HL-60/S4 treated with retinoic acid at 250 ng/mL for 4 days and 3 days (cell line): ENCODE measurements around the gene RASA2.

Experiments
- in situ Hi-C: fragments of 300-500 bp; cut with MboI; formaldehyde crosslinking; loops from 2 replicates; pipeline ENCODE4 v1.7.0; 2022; ENCODE audit warnings: low sequenced_read_pairs

RASA2 gene

GRCh38 chr3:141455603-141456300 is 31.1 kb upstream of the RASA2 start:
- in situ Hi-C loops: loop anchor here (25.0 kb wide), 1 partner anchor 457 kb away; no protein-coding TSS in a partner anchor

GRCh38 chr3:141456301-141456625 is 30.6 kb upstream of the RASA2 start:
- in situ Hi-C loops: loop anchor here (25.0 kb wide), 1 partner anchor 456 kb away; no protein-coding TSS in a partner anchor

GRCh38 chr3:141457624-141458236 is 29.1 kb upstream of the RASA2 start:
- in situ Hi-C loops: loop anchor here (25.0 kb wide), 1 partner anchor 455 kb away; no protein-coding TSS in a partner anchor

- in situ Hi-C loops: loop anchor here (25.0 kb wide), 1 partner anchor 453 kb away; no protein-coding TSS in a partner anchor
These were observed 27.8 kb upstream of the RASA2 start for GRCh38 chr3:141459008-141459407.

GRCh38 chr3:141460097-141460704 is 26.6 kb upstream of the RASA2 start:
- in situ Hi-C loops: loop anchor here (25.0 kb wide), 1 partner anchor 452 kb away; no protein-coding TSS in a partner anchor

GRCh38 chr3:141462176-141462859 is 24.5 kb upstream of the RASA2 start:
- in situ Hi-C loops: loop anchor here (25.0 kb wide), 1 partner anchor 450 kb away; no protein-coding TSS in a partner anchor

- in situ Hi-C loops: loop anchor here (25.0 kb wide), 1 partner anchor 447 kb away; no protein-coding TSS in a partner anchor
These were observed 21.6 kb upstream of the RASA2 start for GRCh38 chr3:141465221-141465620.

- in situ Hi-C loops: loop anchor here (25.0 kb wide), 1 partner anchor 446 kb away; no protein-coding TSS in a partner anchor
These were observed 20.1 kb upstream of the RASA2 start for GRCh38 chr3:141466633-141467169.

- in situ Hi-C loops: loop anchor here (10.0 to 25.0 kb wide), 2 partner anchors 85 to 443 kb away; no protein-coding TSS in a partner anchor
These were observed 17.1 kb upstream of the RASA2 start for GRCh38 chr3:141469720-141470119.

GRCh38 chr3:141471160-141471559 is 15.7 kb upstream of the RASA2 start:
- in situ Hi-C loops: loop anchor here (10.0 to 25.0 kb wide), 2 partner anchors 84 to 441 kb away; no protein-coding TSS in a partner anchor

GRCh38 chr3:141476033-141476432 is 10.8 kb upstream of the RASA2 start:
- in situ Hi-C loops: loop anchor here (10.0 kb wide), 1 partner anchor 79 kb away; no protein-coding TSS in a partner anchor

GRCh38 chr3:141477224-141477623 is 9.6 kb upstream of the RASA2 start:
- in situ Hi-C loops: loop anchor here (10.0 kb wide), 1 partner anchor 78 kb away; no protein-coding TSS in a partner anchor

GRCh38 chr3:141478139-141478538 is 8.7 kb upstream of the RASA2 start:
- in situ Hi-C loops: loop anchor here (10.0 kb wide), 1 partner anchor 77 kb away; no protein-coding TSS in a partner anchor

GRCh38 chr3:141478840-141479239 is 8.0 kb upstream of the RASA2 start:
- in situ Hi-C loops: loop anchor here (10.0 kb wide), 1 partner anchor 76 kb away; no protein-coding TSS in a partner anchor

GRCh38 chr3:141482245-141482922 is 4.4 kb upstream of the RASA2 start:
- in situ Hi-C loops: no loop called here

GRCh38 chr3:141484701-141485287 is 2.0 kb upstream of the RASA2 start:
- in situ Hi-C loops: no loop called here

GRCh38 chr3:141485641-141486495 is 959 bp upstream of the RASA2 start:
- in situ Hi-C loops: no loop called here

GRCh38 chr3:141486496-141486745 is 406 bp upstream of the RASA2 start:
- in situ Hi-C loops: no loop called here
